ENCODE measurements around the gene SDHAF1.

Gene SDHAF1

GRCh38 chr19:36023432-36023831 lies 28.4 kb downstream of the SDHAF1 start:
- no peak overlapping the region for H3K4me3 Mint-ChIP-seq
- H3K9me3 Mint-ChIP-seq, result no peaks in the 10 kb centered on the region
- H3K27me3 Mint-ChIP-seq (ENCODE audit: low read depth, poor library complexity), result peaks cover 3% of the 10 kb centered on the region
- H3K36me3 Mint-ChIP-seq (ENCODE audit: low read depth), result peaks cover 49% of the 10 kb centered on the region
- H3K4me1 Mint-ChIP-seq, result peaks cover 11% of the 10 kb centered on the region
- TF ChIP-seq CTCF (IDR thresholded peaks at IDR 0.05), result no peak
- DNase-seq, result no peak
- H3K27ac Mint-ChIP-seq, result peak overlapping the region; percentile 20

- no peak for DNase-seq
- no peak for TF ChIP-seq CTCF (IDR thresholded peaks at IDR 0.05)
- peaks cover 55% of the 10 kb centered on the region for H3K36me3 Mint-ChIP-seq (ENCODE audit: low read depth)
- no peak overlapping the region for H3K27ac Mint-ChIP-seq
- H3K27me3 Mint-ChIP-seq (ENCODE audit: low read depth, poor library complexity), result peaks cover 3% of the 10 kb centered on the region
- H3K9me3 Mint-ChIP-seq, result no peaks in the 10 kb centered on the region
- peaks cover 11% of the 10 kb centered on the region for H3K4me1 Mint-ChIP-seq
- H3K4me3 Mint-ChIP-seq, result no peak overlapping the region
Observed at GRCh38 chr19:36025541-36025940, 30.6 kb downstream of the SDHAF1 start.

GRCh38 chr19:36026091-36026876 lies 31.3 kb downstream of the SDHAF1 start:
- no peaks in the 10 kb centered on the region for H3K9me3 Mint-ChIP-seq
- peaks cover 52% of the 10 kb centered on the region for H3K36me3 Mint-ChIP-seq (ENCODE audit: low read depth)
- peaks cover 3% of the 10 kb centered on the region for H3K27me3 Mint-ChIP-seq (ENCODE audit: low read depth, poor library complexity)

GRCh38 chr19:36027696-36028095 lies 32.7 kb downstream of the SDHAF1 start:
- DNase-seq, result no peak
- TF ChIP-seq CTCF (IDR thresholded peaks at IDR 0.05), result no peak
- Mint-ChIP-seq H3K4me1 (peaks cover 26% of the 10 kb centered on the region), H3K27me3 (ENCODE audit: low read depth, poor library complexity) (no peaks in the 10 kb centered on the region), H3K4me3 (no peak overlapping the region), H3K27ac (no peak overlapping the region), H3K36me3 (ENCODE audit: low read depth) (peaks cover 52% of the 10 kb centered on the region), H3K9me3 (no peaks in the 10 kb centered on the region)

More at GRCh38 chr19:36026091-36026876, 31.3 kb downstream of the SDHAF1 start:
- TF ChIP-seq CTCF (IDR thresholded peaks at IDR 0.05), result no peak
- no peak overlapping the region for H3K4me3 Mint-ChIP-seq
- DNase-seq, result no peak
- H3K27ac Mint-ChIP-seq, result no peak overlapping the region
- peaks cover 14% of the 10 kb centered on the region for H3K4me1 Mint-ChIP-seq

GRCh38 chr19:36028313-36029041 lies 33.5 kb downstream of the SDHAF1 start:
- Mint-ChIP-seq H3K4me3 (no peak overlapping the region), H3K27ac (peak overlapping the region; percentile 88), H3K9me3 (no peaks in the 10 kb centered on the region), H3K4me1 (peaks cover 29% of the 10 kb centered on the region), H3K36me3 (ENCODE audit: low read depth) (peaks cover 46% of the 10 kb centered on the region), H3K27me3 (ENCODE audit: low read depth, poor library complexity) (no peaks in the 10 kb centered on the region)
- no peak for TF ChIP-seq CTCF (IDR thresholded peaks at IDR 0.05)
- no peak for DNase-seq

All from nephron progenitor cell (in vitro differentiated cells).